ENCODE data around the gene GPX3. TPM values are rescaled to one million over a fixed set of nuclear protein-coding genes. Genes with fewer than 3 reads are reported as not detected.

Gene GPX3
- total and polyA plus RNA-seq, 2 of the 8 experiments (the other 6 are each of a cell fraction or from before 2014, with no cell fraction given): 27.8 to 77.9 TPM

GRCh38 chr5:151071848-151072629 is 51.6 kb downstream of the GPX3 start:
- H2AFZ ChIP-seq (ENCODE audit: low read length): no peak overlapping the region
- no peaks in the 10 kb centered on the region for H3K9me3 ChIP-seq (ENCODE audit: insufficient read depth in 2 of 2, low read depth in 1 of 2, low read length in 1 of 2)
- no peak overlapping the region for H4K5ac ChIP-seq (ENCODE audit: insufficient read length, low read depth, low read length)
- H3K27me3 ChIP-seq (replicated peaks in 1 of 4; ENCODE audit: control insufficient read depth in 3 of 4, extremely low read depth in 1 of 4, insufficient read depth in 3 of 4, low read length in 3 of 4): no peaks in the 10 kb centered on the region
- ChIA-PET CTCF (ENCODE audit: partially characterized antibody) (interaction anchor here (0.8 to 28.6 kb wide), 13 partner anchors 9 to 226 kb away, joined by 3 to 442 read pairs (median 4); partner anchors contain the start of gene TNIP1), POLR2A (ENCODE audit: partially characterized antibody) (no interaction called here)
- H3K4me3 ChIP-seq (ENCODE audit: extremely low read depth in 1 of 4, insufficient read depth in 2 of 4, low read depth in 3 of 4, low read length in 4 of 4): no peak overlapping the region
- no peak overlapping the region for H2BK20ac ChIP-seq (ENCODE audit: low read length)
- H4K91ac ChIP-seq (replicated peaks; ENCODE audit: insufficient read length, low read length): no peak overlapping the region
- peaks cover 0 to 6% (median 4%) of the 10 kb centered on the region in 4 experiments; a peak in 4 of 7 replicates for H3K4me1 ChIP-seq (replicated peaks in 1 of 4; ENCODE audit: control insufficient read depth in 3 of 4, insufficient read depth in 4 of 4, low read length in 3 of 4)
- no peak overlapping the region; the same call in 1 of the 2 replicates for H2AK5ac ChIP-seq (ENCODE audit: low read depth, low read length)
- no peak overlapping the region for H2BK12ac ChIP-seq (ENCODE audit: low read depth, low read length)
- TF ChIP-seq NRF1 (IDR thresholded peaks at IDR 0.05; ENCODE audit: low read depth, low read length): no peak
- no peak for TF ChIP-seq TEAD4 (IDR thresholded peaks at IDR 0.05; ENCODE audit: low read depth, low read length)
- no peak for TF ChIP-seq KDM1A (IDR thresholded peaks at IDR 0.05; ENCODE audit: borderline replicate concordance, low read length)
- TF ChIP-seq SRF (IDR thresholded peaks at IDR 0.05; ENCODE audit: low read depth, low read length): no peak
- no peak for TF ChIP-seq NANOG (IDR thresholded peaks at IDR 0.05; ENCODE audit: insufficient read depth, low read depth, low read length, poor library complexity, severe bottlenecking)
- no peak for FAIRE-seq
- no peaks in the 10 kb centered on the region for H3K23me2 ChIP-seq (ENCODE audit: low read depth, low read length)
- no peak overlapping the region for H2BK5ac ChIP-seq (ENCODE audit: low read depth, low read length)
- H3K79me1 ChIP-seq (ENCODE audit: low read depth, low read length): peaks cover 6% of the 10 kb centered on the region; the same call in 1 of the 2 replicates
- peaks cover 0 to 22% of the 10 kb centered on the region in 2 experiments; a peak in 2 of 4 replicates for H3K79me2 ChIP-seq (ENCODE audit: control insufficient read depth in 1 of 2, insufficient read depth in 2 of 2, low read length in 2 of 2)
- no peaks in the 10 kb centered on the region for H3K36me3 ChIP-seq (ENCODE audit: control insufficient read depth in 2 of 4, insufficient read depth in 4 of 4, low read length in 3 of 4)
- no peak overlapping the region for H3K56ac ChIP-seq (replicated peaks; ENCODE audit: insufficient read length, low read depth, low read length)
- no peak overlapping the region for H3K18ac ChIP-seq (ENCODE audit: extremely low read depth, low read length)
- H3K9ac ChIP-seq (replicated peaks in 1 of 4; ENCODE audit: extremely low read depth in 1 of 4, low read depth in 3 of 4, low read length in 3 of 4): no peak overlapping the region
- no peak overlapping the region for H3K4ac ChIP-seq (replicated peaks; ENCODE audit: insufficient read length, low read depth, low read length)
- peaks cover 0 to 4% of the 10 kb centered on the region in 2 experiments for H4K20me1 ChIP-seq (replicated peaks in 1 of 2; ENCODE audit: control insufficient read depth in 1 of 2, insufficient read depth in 2 of 2, low read length in 2 of 2)
- no peak overlapping the region for H3K14ac ChIP-seq (ENCODE audit: insufficient read length)
- no peak overlapping the region for H2BK120ac ChIP-seq (replicated peaks; ENCODE audit: low read depth, low read length)
- H3K23ac ChIP-seq (ENCODE audit: insufficient read length): no peak overlapping the region
- H3K27ac ChIP-seq (ENCODE audit: low read depth, low read length): no peak overlapping the region
- no peak overlapping the region for H2BK15ac ChIP-seq (ENCODE audit: low read length)
- no peak overlapping the region for H3K4me2 ChIP-seq (ENCODE audit: insufficient read depth in 1 of 2, low read depth in 2 of 2, low read length in 2 of 2)
- DNase-seq (ENCODE audit: low read depth in 1 of 2, low spot score in 2 of 2): no peak
- 93% methylated on average over 10 of the region's 10 CpGs; no CpG with 5 or more reads in 1 of the 2 experiments for WGBS, 2 experiments (ENCODE audit: extremely low coverage in 1 of 2, insufficient coverage in 1 of 2, insufficient read length in 1 of 2, insufficient replicate concordance in 2 of 2, low coverage in 1 of 2, low lambda C conversion rate in 2 of 2, missing lambda C conversion rate in 1 of 2)
- H4K8ac ChIP-seq (ENCODE audit: extremely low read depth, insufficient read depth, low read length): peak overlapping the region; percentile 72; the same call in 1 of the 2 replicates
